ENCODE measurements around the gene PSMD11. TPM values are rescaled to one million over a fixed set of nuclear protein-coding genes. Genes with fewer than 3 reads are reported as not detected.

Gene PSMD11
- total RNA-seq, 2 experiments from 2014 or later: 81.0 to 137 TPM

- no peak overlapping the region for H3K27ac ChIP-seq (ENCODE audit: low read depth, low read length, poor library complexity, severe bottlenecking)
- BruUV-seq (replicated peaks): no TSS peak
- ChIA-PET POLR2A (interaction anchor here (0.7 kb wide), 1 partner anchor 385 kb away, joined by 3 read pairs; no protein-coding TSS in a partner anchor), CTCF (ENCODE audit: unreplicated experiment) (no interaction called here)
- H4K20me1 ChIP-seq (ENCODE audit: insufficient read depth, low read length): no peaks in the 10 kb centered on the region
- H3K9me2 ChIP-seq (ENCODE audit: insufficient read depth, low read length): no peaks in the 10 kb centered on the region
- intact Hi-C loops (cut with micrococcal nuclease; ENCODE audit: unreplicated experiment): no loop called here
- no peaks in the 10 kb centered on the region for H3K9me3 ChIP-seq (ENCODE audit: low read length)
- no peak overlapping the region for H3K4me3 ChIP-seq (ENCODE audit: low read depth, low read length, poor library complexity, severe bottlenecking)
- no peaks in the 10 kb centered on the region for H3K36me3 ChIP-seq (ENCODE audit: insufficient read depth, low read length)
- TF ChIP-seq EZH2phosphoT487 (IDR thresholded peaks at IDR 0.05; ENCODE audit: borderline replicate concordance, low read depth, low read length) (no peak), CTCF (conservative IDR thresholded peaks at IDR 0.05; ENCODE audit: low read length) (no peak)
- H2AFZ ChIP-seq (ENCODE audit: low read length): no peak overlapping the region
- H3K4me2 ChIP-seq (ENCODE audit: low read length): no peak overlapping the region
- H3K79me2 ChIP-seq (ENCODE audit: insufficient read depth, low read depth, low read length): no peaks in the 10 kb centered on the region
- H3K4me1 ChIP-seq (ENCODE audit: insufficient read depth, low read length, poor library complexity, severe bottlenecking): peaks cover 17% of the 10 kb centered on the region
- DNase-seq (ENCODE audit: low spot score): no peak
Measured at GRCh38 chr17:32512328-32512727, 68.0 kb downstream of the PSMD11 start.

- POLR2A ChIA-PET: no interaction called here
- Histone ChIP-seq H3K9me3 (ENCODE audit: low read length) (no peaks in the 10 kb centered on the region), H3K4me2 (ENCODE audit: low read length) (no peak overlapping the region), H3K4me1 (ENCODE audit: insufficient read depth, low read length, poor library complexity, severe bottlenecking) (peaks cover 17% of the 10 kb centered on the region), H3K79me2 (ENCODE audit: insufficient read depth, low read depth, low read length) (no peaks in the 10 kb centered on the region), H3K27ac (ENCODE audit: low read depth, low read length, poor library complexity, severe bottlenecking) (no peak overlapping the region), H4K20me1 (ENCODE audit: insufficient read depth, low read length) (no peaks in the 10 kb centered on the region), H2AFZ (ENCODE audit: low read length) (no peak overlapping the region), H3K36me3 (ENCODE audit: insufficient read depth, low read length) (no peaks in the 10 kb centered on the region), H3K4me3 (ENCODE audit: low read depth, low read length, poor library complexity, severe bottlenecking) (no peak overlapping the region), H3K9me2 (ENCODE audit: insufficient read depth, low read length) (no peaks in the 10 kb centered on the region)
- no peak for DNase-seq (ENCODE audit: low spot score)
- no TSS peak for BruUV-seq (replicated peaks)
- TF ChIP-seq CTCF (conservative IDR thresholded peaks at IDR 0.05; ENCODE audit: low read length) (no peak), EZH2phosphoT487 (IDR thresholded peaks at IDR 0.05; ENCODE audit: borderline replicate concordance, low read depth, low read length) (no peak)
- intact Hi-C loops (cut with micrococcal nuclease; ENCODE audit: unreplicated experiment): no loop called here
- CTCF ChIA-PET (ENCODE audit: unreplicated experiment): no interaction called here
Measured at GRCh38 chr17:32513579-32513978, 69.3 kb downstream of the PSMD11 start.

- Histone ChIP-seq H3K9me2 (ENCODE audit: insufficient read depth, low read length) (no peaks in the 10 kb centered on the region), H2AFZ (ENCODE audit: low read length) (no peak overlapping the region), H3K4me3 (ENCODE audit: low read depth, low read length, poor library complexity, severe bottlenecking) (no peak overlapping the region), H3K79me2 (ENCODE audit: insufficient read depth, low read depth, low read length) (no peaks in the 10 kb centered on the region), H3K27ac (ENCODE audit: low read depth, low read length, poor library complexity, severe bottlenecking) (no peak overlapping the region), H3K36me3 (ENCODE audit: insufficient read depth, low read length) (no peaks in the 10 kb centered on the region), H3K9me3 (ENCODE audit: low read length) (no peaks in the 10 kb centered on the region), H3K4me1 (ENCODE audit: insufficient read depth, low read length, poor library complexity, severe bottlenecking) (peaks cover 23% of the 10 kb centered on the region), H3K4me2 (ENCODE audit: low read length) (no peak overlapping the region), H4K20me1 (ENCODE audit: insufficient read depth, low read length) (no peaks in the 10 kb centered on the region)
- DNase-seq (ENCODE audit: low spot score): no peak
- TF ChIP-seq CTCF (conservative IDR thresholded peaks at IDR 0.05; ENCODE audit: low read length) (no peak), EZH2phosphoT487 (IDR thresholded peaks at IDR 0.05; ENCODE audit: borderline replicate concordance, low read depth, low read length) (no peak)
- intact Hi-C loops (cut with micrococcal nuclease; ENCODE audit: unreplicated experiment): no loop called here
- ChIA-PET POLR2A (no interaction called here), CTCF (ENCODE audit: unreplicated experiment) (no interaction called here)
- BruUV-seq (replicated peaks): no TSS peak
Measured at GRCh38 chr17:32514606-32515005, 70.3 kb downstream of the PSMD11 start.

Data from OCI-LY7 (cell line).